Measurements from ENCODE around the gene NR2F1-AS1.
A peak's percentile ranks its signal among the peaks of the same experiment; 100 is the strongest.

Gene NR2F1-AS1

GRCh38 chr5:93572608-93573353 is 8.2 kb downstream of the NR2F1-AS1 start:
- peaks cover 5% of the 10 kb centered on the region for H3K36me3 Mint-ChIP-seq (ENCODE audit: low read depth)
- H3K9me3 Mint-ChIP-seq: no peaks in the 10 kb centered on the region
- H3K27me3 Mint-ChIP-seq (ENCODE audit: low read depth): peaks cover 76% of the 10 kb centered on the region

DNA sequence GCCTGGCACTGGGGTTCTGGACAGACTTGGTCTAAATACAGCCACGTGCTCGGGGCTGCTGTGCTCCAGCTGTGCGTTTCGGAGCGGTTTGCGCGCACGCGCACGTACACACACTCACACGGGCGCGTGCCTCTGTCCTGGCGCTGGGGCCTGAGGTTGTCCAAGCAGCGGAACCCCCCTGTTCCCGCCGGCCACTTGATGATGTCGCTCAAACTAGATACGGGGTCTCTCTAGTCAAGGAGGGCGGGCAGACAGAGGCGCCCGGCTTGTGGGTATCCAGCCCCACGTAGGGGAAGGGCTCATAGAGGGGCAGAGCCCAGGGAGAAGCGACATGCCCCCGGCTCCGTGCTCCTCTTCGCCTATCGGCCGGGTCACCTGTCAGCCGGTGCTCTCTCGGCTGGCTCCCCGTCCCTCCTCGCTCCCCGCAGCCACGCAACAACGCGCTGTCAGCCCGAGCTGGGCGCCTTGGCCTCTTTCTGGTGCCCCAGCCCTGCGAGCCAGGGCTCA is 8.9 kb downstream of the NR2F1-AS1 start:
- no peaks in the 10 kb centered on the region for H3K9me3 Mint-ChIP-seq

More at GRCh38 chr5:93572608-93573353, 8.2 kb downstream of the NR2F1-AS1 start:
- TF ChIP-seq CTCF (IDR thresholded peaks at IDR 0.05; ENCODE audit: unreplicated experiment in 3 of 3): no peak
- Mint-ChIP-seq H3K4me3 (peak overlapping the region; percentile 73 to 84 (median 82)), H3K27ac (peak overlapping the region; percentile 87 to 99 (median 98)), H3K4me1 (peaks cover 69% of the 10 kb centered on the region)

DNA sequence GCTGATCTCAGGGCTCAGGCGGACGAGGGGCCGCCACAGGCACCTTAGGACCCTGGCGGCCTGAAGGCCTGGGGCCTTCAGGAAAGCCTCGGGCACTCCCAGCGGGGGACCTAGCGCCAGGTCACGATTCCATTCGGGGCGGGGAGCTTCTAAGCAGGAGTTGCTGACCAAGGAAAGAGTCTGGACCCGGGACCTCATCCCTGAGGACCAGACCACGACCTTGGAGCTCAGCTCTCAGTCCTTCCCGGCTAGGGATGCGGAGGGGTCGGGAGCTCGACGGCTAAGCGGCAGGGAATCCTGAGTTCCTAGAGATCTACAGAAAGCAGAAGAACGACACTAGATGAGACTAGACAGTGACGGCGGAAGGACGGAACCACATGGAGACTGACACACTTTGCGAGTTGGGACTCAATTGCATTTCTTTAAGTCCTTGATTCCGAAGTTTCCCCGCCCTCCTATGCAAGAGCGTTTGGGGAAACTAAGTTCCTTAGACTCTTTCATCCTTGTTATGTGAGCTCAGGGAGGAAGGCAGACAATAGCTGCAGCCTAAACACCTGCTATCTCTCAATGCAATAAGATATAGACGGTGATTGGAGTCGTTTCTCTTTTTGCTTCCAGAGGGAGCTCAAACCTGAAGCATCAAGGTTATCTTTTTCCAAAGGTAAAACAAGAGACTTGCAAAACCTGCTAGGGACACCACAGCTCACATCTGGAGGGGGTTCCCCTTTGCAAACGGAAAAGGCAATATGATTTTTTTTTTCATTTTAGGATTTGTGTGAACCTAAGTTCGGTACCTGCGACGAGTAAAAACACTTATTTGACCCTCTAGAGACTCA is 9.7 kb downstream of the NR2F1-AS1 start:
- no peaks in the 10 kb centered on the region for H3K9me3 Mint-ChIP-seq
- H3K4me1 Mint-ChIP-seq: peaks cover 61% of the 10 kb centered on the region
- H3K27me3 Mint-ChIP-seq (ENCODE audit: low read depth): peaks cover 68% of the 10 kb centered on the region
- peaks cover 5% of the 10 kb centered on the region for H3K36me3 Mint-ChIP-seq (ENCODE audit: low read depth)
- peak overlapping the region; percentile 75 to 99 (median 98) for H3K27ac Mint-ChIP-seq
- H3K4me3 Mint-ChIP-seq: peak overlapping the region; percentile 73 to 84 (median 82)
- TF ChIP-seq CTCF (IDR thresholded peaks at IDR 0.05; ENCODE audit: unreplicated experiment in 3 of 3): no peak

More for the DNA sequence above, 8.9 kb downstream of the NR2F1-AS1 start:
- Mint-ChIP-seq H3K4me1 (peaks cover 67% of the 10 kb centered on the region), H3K36me3 (ENCODE audit: low read depth) (peaks cover 5% of the 10 kb centered on the region), H3K27me3 (ENCODE audit: low read depth) (peaks cover 72% of the 10 kb centered on the region), H3K27ac (peak overlapping the region; percentile 87 to 99 (median 98)), H3K4me3 (peak overlapping the region; percentile 73 to 84 (median 82))
- no peak for TF ChIP-seq CTCF (IDR thresholded peaks at IDR 0.05; ENCODE audit: unreplicated experiment in 3 of 3)

DNA sequence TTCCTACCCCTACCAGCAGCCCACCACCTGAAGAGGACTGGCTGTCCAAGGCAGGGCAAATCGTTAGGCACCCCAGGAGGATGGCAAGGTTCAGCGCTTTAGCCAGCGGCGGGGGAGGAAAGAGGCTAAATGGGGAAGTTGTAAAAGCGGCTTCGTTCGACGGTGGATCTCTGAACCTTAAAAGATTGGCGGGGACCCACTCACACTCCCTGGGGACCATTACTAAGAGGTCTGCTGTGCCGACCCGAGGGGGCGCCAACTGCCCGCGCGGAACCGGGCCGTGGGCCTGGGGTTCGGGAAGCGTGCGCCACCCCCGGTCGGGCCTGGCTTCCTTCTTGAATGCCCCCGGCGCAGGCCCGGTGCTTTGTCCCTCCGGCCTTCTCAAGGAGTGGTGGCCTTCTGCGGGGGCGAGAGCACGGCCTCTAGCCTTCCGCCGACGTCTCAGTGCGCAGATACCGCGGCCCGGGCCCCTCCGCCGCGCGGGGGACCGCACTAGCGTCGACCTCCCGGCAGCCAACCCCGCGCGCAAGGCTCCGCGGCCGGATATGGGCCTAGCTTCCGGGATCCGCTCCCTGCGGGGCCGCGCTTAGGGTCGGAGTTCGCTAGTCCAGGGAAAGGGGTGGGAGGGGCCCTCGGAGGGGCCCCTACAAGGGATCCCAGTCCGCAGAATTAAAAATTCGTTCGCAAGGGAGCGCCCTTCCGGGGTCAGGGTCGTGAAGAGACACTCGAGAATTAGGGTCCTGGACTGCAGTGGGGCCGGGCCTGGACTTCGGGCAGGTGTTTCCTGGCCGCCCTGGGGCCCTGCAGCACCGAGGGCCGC is 10.5 kb downstream of the NR2F1-AS1 start:
- Mint-ChIP-seq H3K27me3 (ENCODE audit: low read depth) (peaks cover 60% of the 10 kb centered on the region), H3K4me3 (peak overlapping the region; percentile 18 to 52 (median 43)), H3K9me3 (no peaks in the 10 kb centered on the region), H3K36me3 (ENCODE audit: low read depth) (peaks cover 5% of the 10 kb centered on the region), H3K4me1 (peaks cover 53% of the 10 kb centered on the region), H3K27ac (peak overlapping the region in 2 of 3 experiments; percentile 64 to 98)
- TF ChIP-seq CTCF (IDR thresholded peaks at IDR 0.05; ENCODE audit: unreplicated experiment in 3 of 3): no peak

- H3K27me3 Mint-ChIP-seq (ENCODE audit: low read depth): peaks cover 50% of the 10 kb centered on the region
- no peaks in the 10 kb centered on the region for H3K9me3 Mint-ChIP-seq
- H3K36me3 Mint-ChIP-seq (ENCODE audit: low read depth): peaks cover 7% of the 10 kb centered on the region
Measured at GRCh38 chr5:93569300-93570160, 11.5 kb downstream of the NR2F1-AS1 start.

More at GRCh38 chr5:93569300-93570160, 11.5 kb downstream of the NR2F1-AS1 start:
- peak overlapping the region; percentile 26 to 52 (median 43) for H3K4me3 Mint-ChIP-seq
- H3K27ac Mint-ChIP-seq: peak overlapping the region; percentile 10 to 64 (median 43)
- H3K4me1 Mint-ChIP-seq: peaks cover 43% of the 10 kb centered on the region
- no peak for TF ChIP-seq CTCF (IDR thresholded peaks at IDR 0.05; ENCODE audit: unreplicated experiment in 3 of 3)
